Measurements from ENCODE around the gene RELN. TPM values are rescaled to one million over a fixed set of nuclear protein-coding genes. Genes with fewer than 3 reads are reported as not detected.

The RELN gene
- total RNA-seq, 4 donors from 2014 or later, result 1.2 to 7.1 (median 3.7) TPM

GRCh38 chr7:103949374-103949773 lies 40.1 kb downstream of the RELN start:
- TF ChIP-seq, protein P1, sequence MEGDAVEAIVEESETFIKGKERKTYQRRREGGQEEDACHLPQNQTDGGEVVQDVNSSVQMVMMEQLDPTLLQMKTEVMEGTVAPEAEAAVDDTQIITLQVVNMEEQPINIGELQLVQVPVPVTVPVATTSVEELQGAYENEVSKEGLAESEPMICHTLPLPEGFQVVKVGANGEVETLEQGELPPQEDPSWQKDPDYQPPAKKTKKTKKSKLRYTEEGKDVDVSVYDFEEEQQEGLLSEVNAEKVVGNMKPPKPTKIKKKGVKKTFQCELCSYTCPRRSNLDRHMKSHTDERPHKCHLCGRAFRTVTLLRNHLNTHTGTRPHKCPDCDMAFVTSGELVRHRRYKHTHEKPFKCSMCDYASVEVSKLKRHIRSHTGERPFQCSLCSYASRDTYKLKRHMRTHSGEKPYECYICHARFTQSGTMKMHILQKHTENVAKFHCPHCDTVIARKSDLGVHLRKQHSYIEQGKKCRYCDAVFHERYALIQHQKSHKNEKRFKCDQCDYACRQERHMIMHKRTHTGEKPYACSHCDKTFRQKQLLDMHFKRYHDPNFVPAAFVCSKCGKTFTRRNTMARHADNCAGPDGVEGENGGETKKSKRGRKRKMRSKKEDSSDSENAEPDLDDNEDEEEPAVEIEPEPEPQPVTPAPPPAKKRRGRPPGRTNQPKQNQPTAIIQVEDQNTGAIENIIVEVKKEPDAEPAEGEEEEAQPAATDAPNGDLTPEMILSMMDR (IDR thresholded peaks at IDR 0.05), result no peak
- no peak for DNase-seq (ENCODE audit: low spot score)
- no peak for ATAC-seq (ENCODE audit: low FRiP score)

GRCh38 chr7:103947026-103947655 lies 42.3 kb downstream of the RELN start:
- TF ChIP-seq, protein P1 (IDR thresholded peaks at IDR 0.05), result no peak
- ATAC-seq (ENCODE audit: low FRiP score), result no peak
- no peak for DNase-seq (ENCODE audit: low spot score)

DNA sequence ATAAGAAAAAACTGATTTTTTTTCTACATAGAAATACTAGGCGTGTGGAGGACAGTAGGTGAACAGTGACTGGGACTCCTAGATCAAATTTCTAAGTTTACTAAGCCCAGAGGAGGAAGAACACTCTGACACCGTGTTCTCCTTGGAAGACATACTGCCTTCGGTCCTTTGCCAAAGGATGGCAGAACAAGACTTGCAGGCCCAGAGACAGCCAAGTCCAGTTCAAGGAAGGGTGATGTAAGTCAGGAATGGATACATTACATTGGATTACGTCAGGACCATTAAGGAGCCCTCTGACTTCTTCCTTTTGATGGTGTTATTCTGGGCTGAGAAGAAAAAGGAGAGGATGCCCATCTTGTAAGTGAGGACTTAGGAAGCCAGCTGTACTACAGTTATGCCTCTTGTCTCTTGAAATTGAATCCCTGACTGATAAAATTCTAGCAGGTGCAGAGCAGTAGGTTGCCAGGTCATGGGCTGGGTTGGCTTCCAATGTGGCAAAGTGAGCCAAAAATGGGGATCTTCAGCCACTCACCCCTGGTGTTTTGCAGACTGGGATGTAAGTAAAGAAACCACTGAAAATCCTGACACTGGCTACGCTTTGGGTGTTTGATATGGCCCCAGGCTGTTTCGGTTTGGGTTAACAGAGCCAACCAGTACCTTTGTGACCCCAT lies 45.1 kb downstream of the RELN start:
- ATAC-seq (ENCODE audit: low FRiP score) (no peak), DNase-seq (ENCODE audit: low spot score) (no peak)
- TF ChIP-seq, protein P1 (IDR thresholded peaks at IDR 0.05), result no peak

- DNase-seq (ENCODE audit: low spot score), result no peak
- ATAC-seq (ENCODE audit: low FRiP score), result no peak
- TF ChIP-seq, protein P1 (IDR thresholded peaks at IDR 0.05), result no peak
Observed at GRCh38 chr7:103941976-103942375, 47.5 kb downstream of the RELN start.

GRCh38 chr7:103940382-103941268 lies 48.8 kb downstream of the RELN start:
- ATAC-seq (ENCODE audit: low FRiP score), result no peak
- DNase-seq (ENCODE audit: low spot score), result no peak
- TF ChIP-seq, protein P1 (IDR thresholded peaks at IDR 0.05), result no peak

DNA sequence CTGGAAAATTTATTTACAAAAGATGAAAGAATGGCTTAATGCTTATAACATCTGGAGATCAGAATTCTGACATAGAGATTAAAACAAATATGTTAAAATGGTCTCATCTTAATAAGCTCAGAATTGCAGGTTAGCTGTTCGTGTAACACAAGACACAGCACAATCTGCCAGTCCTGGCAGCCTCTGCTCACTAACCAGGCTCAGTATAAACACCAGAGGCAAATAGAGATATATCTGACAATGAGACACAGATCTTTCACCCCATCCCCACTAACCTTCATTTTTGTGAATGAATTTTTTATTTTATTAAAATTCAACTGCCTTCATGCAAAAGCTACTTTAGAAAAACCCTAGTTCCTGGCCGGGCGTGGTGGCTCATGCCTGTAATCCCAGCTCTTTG lies 51.8 kb downstream of the RELN start:
- no peak for ATAC-seq (ENCODE audit: low FRiP score)
- no peak for DNase-seq (ENCODE audit: low spot score)
- TF ChIP-seq, protein P1 (IDR thresholded peaks at IDR 0.05), result no peak

All from omental fat pad (tissue), 4 donors.